Activated CD8-positive, alpha-beta T cell treated with anti-CD3 and anti-CD28 coated beads for 36 hours (primary cell): ENCODE results near the gene MRPL11. TPM values are rescaled to one million over a fixed set of nuclear protein-coding genes. Genes with fewer than 3 reads are reported as not detected.
"Not testable (repeated sequence)": the region's sequence is repeated elsewhere in the genome, so short reads cannot be mapped to it uniquely, and the experiment has no call there.

Experiments used
- ATAC-seq: fragments of 200-7000 bp; cut with Tn5 transposase; one replicate; pipeline ENCODE4 v1.10.0; 2021; ENCODE audit warnings: mild to moderate bottlenecking, moderate library complexity
- CTCF ChIA-PET: fragments of 350-600 bp; sonication (Branson Sonifier 250); formaldehyde crosslinking; loops from one replicate; lab custom pipeline; 2021; ENCODE audit warnings: antibody characterized with exemption; lab: Charles Lee
- POLR2A ChIA-PET: fragments of 350-600 bp; sonication (Branson Sonifier 250); formaldehyde crosslinking; loops from one replicate; lab custom pipeline; 2021; ENCODE audit warnings: antibody characterized with exemption; lab: Charles Lee
- DNase-seq: peaks from one replicate; pipeline ENCODE4 v3.0.0-alpha.2; 2020
- H3K27ac Mint-ChIP-seq: one replicate; pipeline ENCODE4 v1.8.0; 2021; ENCODE audit warnings: mild to moderate bottlenecking, mixed read lengths
- H3K27me3 Mint-ChIP-seq: one replicate; pipeline ENCODE4 v1.8.0; 2021; ENCODE audit warnings: mixed read lengths
- H3K36me3 Mint-ChIP-seq: one replicate; pipeline ENCODE4 v1.8.0; 2021; ENCODE audit warnings: low read depth, mixed read lengths
- H3K4me1 Mint-ChIP-seq: one replicate; pipeline ENCODE4 v1.8.0; 2021; ENCODE audit warnings: low read depth, mixed read lengths
- H3K4me3 Mint-ChIP-seq: one replicate; pipeline ENCODE4 v1.8.0; 2021; ENCODE audit warnings: mild to moderate bottlenecking, moderate library complexity, mixed read lengths
- H3K9me3 Mint-ChIP-seq: one replicate; pipeline ENCODE4 v1.8.0; 2021; ENCODE audit warnings: mixed read lengths
- intact Hi-C: fragments of 100-400 bp; cut with micrococcal nuclease; formaldehyde crosslinking; loops from one replicate; pipeline ENCODE4 v1.10.0; 2022
- total RNA-seq, 2 experiments: library from RNA; stranded (reverse); gene quantifications; one replicate each; pipeline ENCODE4 v1.2.3, GENCODE V29; 2021
- TF ChIP-seq, protein P1 (sequence below): fragments of 200-600 bp; IDR thresholded peaks from one replicate; pipeline ENCODE4 v1.8.0; 2022; ENCODE audit warnings: antibody characterized with exemption, mild to moderate bottlenecking

MRPL11 gene
- total RNA-seq, 2 experiments from 2014 or later = 135 to 142 TPM

GRCh38 chr11:66467034-66467659, 28.5 kb upstream of the MRPL11 start:
- TF ChIP-seq, protein P1, sequence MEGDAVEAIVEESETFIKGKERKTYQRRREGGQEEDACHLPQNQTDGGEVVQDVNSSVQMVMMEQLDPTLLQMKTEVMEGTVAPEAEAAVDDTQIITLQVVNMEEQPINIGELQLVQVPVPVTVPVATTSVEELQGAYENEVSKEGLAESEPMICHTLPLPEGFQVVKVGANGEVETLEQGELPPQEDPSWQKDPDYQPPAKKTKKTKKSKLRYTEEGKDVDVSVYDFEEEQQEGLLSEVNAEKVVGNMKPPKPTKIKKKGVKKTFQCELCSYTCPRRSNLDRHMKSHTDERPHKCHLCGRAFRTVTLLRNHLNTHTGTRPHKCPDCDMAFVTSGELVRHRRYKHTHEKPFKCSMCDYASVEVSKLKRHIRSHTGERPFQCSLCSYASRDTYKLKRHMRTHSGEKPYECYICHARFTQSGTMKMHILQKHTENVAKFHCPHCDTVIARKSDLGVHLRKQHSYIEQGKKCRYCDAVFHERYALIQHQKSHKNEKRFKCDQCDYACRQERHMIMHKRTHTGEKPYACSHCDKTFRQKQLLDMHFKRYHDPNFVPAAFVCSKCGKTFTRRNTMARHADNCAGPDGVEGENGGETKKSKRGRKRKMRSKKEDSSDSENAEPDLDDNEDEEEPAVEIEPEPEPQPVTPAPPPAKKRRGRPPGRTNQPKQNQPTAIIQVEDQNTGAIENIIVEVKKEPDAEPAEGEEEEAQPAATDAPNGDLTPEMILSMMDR = peak; percentile 69
- H3K27me3 Mint-ChIP-seq = no peaks in the 10 kb centered on the region
- DNase-seq = peak; percentile 44
- no peaks in the 10 kb centered on the region for H3K9me3 Mint-ChIP-seq
- intact Hi-C loops = no loop called here
- peak; percentile 32 for ATAC-seq
- peaks cover 38% of the 10 kb centered on the region for H3K4me1 Mint-ChIP-seq
- ChIA-PET CTCF (interaction anchor here (0.6 to 5.5 kb wide), 8 partner anchors 9 to 229 kb away, joined by 3 to 36 read pairs (median 4); partner anchors contain the start of genes DPP3 and MRPL11), POLR2A (interaction anchor here (1.0 to 1.6 kb wide), 5 partner anchors 9 to 178 kb away, joined by 3 to 6 read pairs (median 3); partner anchors contain the start of gene YIF1A)
- H3K36me3 Mint-ChIP-seq = peaks cover 2% of the 10 kb centered on the region
- peak overlapping the region; percentile 86 for H3K4me3 Mint-ChIP-seq
- peak overlapping the region; percentile 81 for H3K27ac Mint-ChIP-seq

- no peaks in the 10 kb centered on the region for H3K27me3 Mint-ChIP-seq
- TF ChIP-seq, protein P1 = no peak
- H3K27ac Mint-ChIP-seq = peak within 1 kb of the TSS; percentile 81
- ChIA-PET CTCF (interaction anchor here (0.6 to 5.5 kb wide), 7 partner anchors 13 to 230 kb away, joined by 3 to 36 read pairs (median 4); partner anchors contain the start of genes DPP3 and MRPL11), POLR2A (interaction anchor here (1.5 to 1.6 kb wide), 2 partner anchors 12 to 28 kb away, joined by 4 to 6 read pairs; partner anchors contain the start of gene MRPL11)
- H3K9me3 Mint-ChIP-seq = no peaks in the 10 kb centered on the region
- DNase-seq (peak; percentile 94), ATAC-seq (peak; percentile 92)
- H3K36me3 Mint-ChIP-seq = peaks cover 2% of the 10 kb centered on the region
- H3K4me1 Mint-ChIP-seq = peaks cover 40% of the 10 kb centered on the region
- intact Hi-C loops = no loop called here
- peak within 1 kb of the TSS; percentile 86 for H3K4me3 Mint-ChIP-seq
These were observed 27.8 kb upstream of the MRPL11 start, which contains the start of gene PELI3 for GRCh38 chr11:66466225-66467033. TSS of gene PELI3 (plus strand) at chr11:66466905. CDS start at chr11:66468129, 1,224 bp downstream.

- Mint-ChIP-seq H3K4me1 (peaks cover 42% of the 10 kb centered on the region), H3K9me3 (no peaks in the 10 kb centered on the region), H3K36me3 (no peaks in the 10 kb centered on the region), H3K27me3 (no peaks in the 10 kb centered on the region), H3K4me3 (peak overlapping the region; percentile 75), H3K27ac (peak overlapping the region; percentile 29)
- ChIA-PET CTCF (interaction anchor here (0.9 to 5.5 kb wide), 5 partner anchors 14 to 79 kb away, joined by 3 to 36 read pairs (median 7); partner anchors contain the start of genes DPP3 and MRPL11), POLR2A (interaction anchor here (1.5 to 1.6 kb wide), 2 partner anchors 27 to 44 kb away, joined by 4 to 6 read pairs; partner anchors contain the start of gene MRPL11)
- DNase-seq (no peak), ATAC-seq (no peak)
- TF ChIP-seq, protein P1 = no peak
- intact Hi-C loops = no loop called here
These were observed 27.0 kb upstream of the MRPL11 start for GRCh38 chr11:66465373-66466224.

- no peaks in the 10 kb centered on the region for H3K9me3 Mint-ChIP-seq
- intact Hi-C loops = no loop called here
- ATAC-seq = no peak
- no peak overlapping the region for H3K4me3 Mint-ChIP-seq
- no peak overlapping the region for H3K27ac Mint-ChIP-seq
- CTCF ChIA-PET = interaction anchor here (0.7 to 0.9 kb wide), 2 partner anchors 56 to 101 kb away, joined by 3 read pairs; no protein-coding TSS in a partner anchor
- TF ChIP-seq, protein P1 = no peak
- DNase-seq = no peak
- no peaks in the 10 kb centered on the region for H3K36me3 Mint-ChIP-seq
- POLR2A ChIA-PET = interaction anchor here (1.5 to 1.6 kb wide), 2 partner anchors 26 to 43 kb away, joined by 4 to 6 read pairs; partner anchors contain the start of gene MRPL11
- no peaks in the 10 kb centered on the region for H3K27me3 Mint-ChIP-seq
- H3K4me1 Mint-ChIP-seq = peaks cover 39% of the 10 kb centered on the region
These were observed 26.3 kb upstream of the MRPL11 start for GRCh38 chr11:66464916-66465315.

- DNase-seq, H3K9me3 Mint-ChIP-seq, POLR2A ChIA-PET, H3K27me3 Mint-ChIP-seq, CTCF ChIA-PET, H3K36me3 Mint-ChIP-seq, intact Hi-C loops, H3K27ac Mint-ChIP-seq, H3K4me3 Mint-ChIP-seq, ATAC-seq: not testable (repeated sequence)
- peaks cover 46% of the 10 kb centered on the region for H3K4me1 Mint-ChIP-seq
These were observed 25.5 kb upstream of the MRPL11 start for GRCh38 chr11:66464116-66464515.
